ENCODE data around the gene AGAP3. TPM values are rescaled to one million over a fixed set of nuclear protein-coding genes. Genes with fewer than 3 reads are reported as not detected.

The AGAP3 gene
- total RNA-seq, 4 donors from 2014 or later = 54.9 to 74.4 (median 63.8) TPM

DNA sequence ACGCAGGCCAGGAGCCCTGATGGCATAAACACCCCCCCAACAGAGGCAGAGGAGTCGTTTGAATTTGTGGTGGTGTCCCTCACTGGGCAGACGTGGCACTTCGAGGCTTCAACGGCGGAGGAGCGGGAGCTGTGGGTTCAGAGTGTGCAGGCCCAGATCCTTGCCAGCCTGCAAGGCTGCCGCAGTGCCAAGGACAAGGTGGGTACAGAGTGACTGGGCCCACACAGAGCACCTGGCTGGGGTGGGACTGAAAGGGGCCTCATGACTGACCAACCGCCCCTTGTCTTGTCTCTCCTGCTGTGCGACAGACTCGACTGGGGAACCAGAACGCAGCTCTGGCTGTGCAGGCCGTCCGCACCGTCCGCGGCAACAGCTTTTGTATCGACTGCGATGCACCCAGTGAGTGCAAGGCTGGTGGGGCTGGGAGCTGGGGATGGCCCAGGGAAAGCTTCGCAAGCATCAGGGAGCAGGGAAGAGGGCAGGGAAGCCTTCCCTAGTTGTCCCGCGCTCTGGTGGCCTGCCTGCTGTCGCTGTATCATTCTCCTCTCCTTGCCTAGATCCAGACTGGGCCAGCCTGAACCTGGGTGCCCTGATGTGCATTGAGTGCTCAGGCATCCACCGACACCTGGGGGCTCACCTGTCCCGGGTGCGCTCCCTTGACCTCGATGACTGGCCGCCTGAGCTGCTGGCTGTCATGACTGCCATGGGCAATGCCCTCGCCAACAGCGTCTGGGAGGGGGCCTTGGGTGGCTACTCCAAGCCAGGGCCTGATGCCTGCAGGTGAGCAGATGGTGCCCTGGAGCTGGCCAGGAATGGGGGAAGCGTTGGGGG lies 55.8 kb downstream of the AGAP3 start:
- WGBS, 2 donors (ENCODE audit: low coverage in 1 of 2) = 93 to 100% methylated on average over 1 to 31 of the region's 31 CpGs
- H3K36me3 ChIP-seq = peaks cover 0 to 13% (median 0%) of the 10 kb centered on the region in 4 donors
- peak; percentile 4 for DNase-seq
- H3K9me3 ChIP-seq = no peaks in the 10 kb centered on the region
- no peak overlapping the region for H3K4me3 ChIP-seq
- no peaks in the 10 kb centered on the region for H3K27me3 ChIP-seq
- H3K27ac ChIP-seq = no peak overlapping the region
- in situ Hi-C loops (cut with MboI; ENCODE audit: low pct_ligation_motif_present in 1 of 4, low pct_unique_long_range_greater_than_20kb in 1 of 4, low sequenced_read_pairs in 3 of 4) = no loop called here
- intact Hi-C loops (cut with DNase I; ENCODE audit: low total_unique reads) = no loop called here
- no peaks in the 10 kb centered on the region for H3K4me1 ChIP-seq
- TF ChIP-seq CTCF (IDR thresholded peaks at IDR 0.05) (no peak), EP300 (IDR thresholded peaks at IDR 0.05; ENCODE audit: low read depth) (no peak), POLR2AphosphoS5 (IDR thresholded peaks at IDR 0.05) (no peak), POLR2A (IDR thresholded peaks at IDR 0.05) (no peak)

GRCh38 chr7:151142686-151143040 lies 56.4 kb downstream of the AGAP3 start:
- H3K36me3 ChIP-seq = peaks cover 0 to 13% (median 0%) of the 10 kb centered on the region in 4 donors
- intact Hi-C loops (cut with DNase I; ENCODE audit: low total_unique reads) = no loop called here

DNA sequence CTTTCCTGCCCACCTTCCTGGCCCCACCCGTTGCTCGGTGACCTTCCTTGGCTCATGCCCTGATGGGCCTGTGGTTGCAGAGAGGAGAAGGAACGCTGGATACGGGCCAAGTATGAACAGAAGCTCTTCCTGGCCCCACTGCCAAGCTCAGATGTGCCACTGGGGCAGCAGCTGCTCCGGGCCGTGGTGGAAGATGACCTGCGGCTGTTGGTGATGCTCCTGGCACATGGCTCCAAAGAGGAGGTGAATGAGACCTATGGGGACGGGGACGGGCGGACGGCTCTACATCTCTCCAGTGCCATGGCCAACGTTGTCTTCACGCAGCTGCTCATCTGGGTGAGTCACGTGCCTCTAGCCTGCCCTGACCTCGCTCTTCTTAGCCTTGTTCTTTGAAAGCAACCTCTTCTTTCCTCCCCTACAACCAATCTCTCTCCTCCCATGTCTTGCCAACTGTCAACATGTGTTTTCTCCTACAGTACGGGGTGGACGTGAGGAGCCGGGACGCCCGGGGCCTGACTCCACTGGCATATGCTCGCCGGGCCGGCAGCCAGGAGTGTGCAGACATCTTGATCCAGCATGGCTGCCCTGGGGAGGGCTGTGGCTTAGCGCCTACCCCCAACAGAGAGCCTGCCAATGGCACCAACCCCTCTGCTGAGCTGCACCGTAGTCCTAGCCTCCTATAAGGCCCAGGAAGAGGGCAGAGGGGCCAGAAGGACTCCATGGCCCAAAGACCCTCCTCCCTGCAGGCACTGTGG lies 57.2 kb downstream of the AGAP3 start:
- Histone ChIP-seq H3K9me3 (no peaks in the 10 kb centered on the region), H3K4me1 (no peaks in the 10 kb centered on the region), H3K4me3 (no peak overlapping the region), H3K27me3 (no peaks in the 10 kb centered on the region), H3K36me3 (peaks cover 0 to 13% (median 0%) of the 10 kb centered on the region in 4 donors), H3K27ac (no peak overlapping the region)
- intact Hi-C loops (cut with DNase I; ENCODE audit: low total_unique reads) = no loop called here
- no peak for TF ChIP-seq CTCF (IDR thresholded peaks at IDR 0.05)
- no peak for TF ChIP-seq POLR2AphosphoS5 (IDR thresholded peaks at IDR 0.05)
- no peak for TF ChIP-seq EP300 (IDR thresholded peaks at IDR 0.05; ENCODE audit: low read depth)
- no peak for TF ChIP-seq POLR2A (IDR thresholded peaks at IDR 0.05)
- 91% methylated on average over 25 of the region's 25 CpGs; no CpG with 5 or more reads in 1 of the 2 donors for WGBS, 2 donors (ENCODE audit: low coverage in 1 of 2)
- in situ Hi-C loops (cut with MboI; ENCODE audit: low pct_ligation_motif_present in 1 of 4, low pct_unique_long_range_greater_than_20kb in 1 of 4, low sequenced_read_pairs in 3 of 4) = no loop called here
- peak; percentile 4 for DNase-seq

More at GRCh38 chr7:151142686-151143040, 56.4 kb downstream of the AGAP3 start:
- no peaks in the 10 kb centered on the region for H3K27me3 ChIP-seq
- TF ChIP-seq POLR2AphosphoS5 (IDR thresholded peaks at IDR 0.05) (no peak), CTCF (IDR thresholded peaks at IDR 0.05) (no peak), EP300 (IDR thresholded peaks at IDR 0.05; ENCODE audit: low read depth) (no peak), POLR2A (IDR thresholded peaks at IDR 0.05) (no peak)
- no peak overlapping the region for H3K27ac ChIP-seq
- in situ Hi-C loops (cut with MboI; ENCODE audit: low pct_ligation_motif_present in 1 of 4, low pct_unique_long_range_greater_than_20kb in 1 of 4, low sequenced_read_pairs in 3 of 4) = no loop called here
- WGBS, 2 donors (ENCODE audit: low coverage in 1 of 2) = 65% methylated on average over 10 of the region's 10 CpGs; no CpG with 5 or more reads in 1 of the 2 donors
- peak; percentile 3 for DNase-seq
- no peaks in the 10 kb centered on the region for H3K9me3 ChIP-seq
- no peaks in the 10 kb centered on the region for H3K4me1 ChIP-seq
- H3K4me3 ChIP-seq = no peak overlapping the region

DNA sequence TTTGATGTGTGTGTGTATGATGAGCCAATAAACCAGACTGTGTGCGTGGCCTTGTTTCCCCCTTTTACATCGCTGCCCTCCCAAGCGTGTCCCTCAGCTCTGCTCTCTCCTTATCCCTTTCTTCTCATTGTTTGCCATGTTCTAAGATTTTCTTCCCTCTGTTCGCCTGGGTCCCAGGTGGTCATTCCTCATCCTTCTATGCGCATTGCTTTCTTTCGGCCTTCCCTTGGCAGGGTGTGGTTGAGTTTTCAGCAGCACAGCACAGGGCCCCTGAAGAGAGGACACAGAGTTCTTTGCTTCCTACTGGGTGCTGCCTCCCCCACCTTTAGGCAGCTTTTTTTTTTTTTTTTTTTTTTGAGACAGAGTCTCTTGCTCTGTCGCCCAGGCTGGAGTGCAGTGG lies 58.1 kb downstream of the AGAP3 start:
- H3K27me3 ChIP-seq = peaks cover 9% of the 10 kb centered on the region
- DNase-seq = peak; percentile 3
- no peak for TF ChIP-seq POLR2A (IDR thresholded peaks at IDR 0.05)
- TF ChIP-seq POLR2AphosphoS5 (IDR thresholded peaks at IDR 0.05) = no peak
- no peak for TF ChIP-seq EP300 (IDR thresholded peaks at IDR 0.05; ENCODE audit: low read depth)
- no peak for TF ChIP-seq CTCF (IDR thresholded peaks at IDR 0.05)
- H3K4me1 ChIP-seq = no peaks in the 10 kb centered on the region
- H3K27ac ChIP-seq = no peak overlapping the region
- H3K36me3 ChIP-seq = peaks cover 0 to 13% (median 0%) of the 10 kb centered on the region in 4 donors
- in situ Hi-C loops (cut with MboI; ENCODE audit: low pct_ligation_motif_present in 1 of 4, low pct_unique_long_range_greater_than_20kb in 1 of 4, low sequenced_read_pairs in 3 of 4) (no loop called here), intact Hi-C loops (cut with DNase I; ENCODE audit: low total_unique reads) (no loop called here)
- no peaks in the 10 kb centered on the region for H3K9me3 ChIP-seq
- H3K4me3 ChIP-seq = no peak overlapping the region
- WGBS, 2 donors (ENCODE audit: low coverage in 1 of 2) = 94 to 96% methylated on average over 6 to 7 of the region's 7 CpGs
